ENCODE measurements around the gene MCU. TPM values are rescaled to one million over a fixed set of nuclear protein-coding genes. Genes with fewer than 3 reads are reported as not detected.

Gene MCU, protein sequence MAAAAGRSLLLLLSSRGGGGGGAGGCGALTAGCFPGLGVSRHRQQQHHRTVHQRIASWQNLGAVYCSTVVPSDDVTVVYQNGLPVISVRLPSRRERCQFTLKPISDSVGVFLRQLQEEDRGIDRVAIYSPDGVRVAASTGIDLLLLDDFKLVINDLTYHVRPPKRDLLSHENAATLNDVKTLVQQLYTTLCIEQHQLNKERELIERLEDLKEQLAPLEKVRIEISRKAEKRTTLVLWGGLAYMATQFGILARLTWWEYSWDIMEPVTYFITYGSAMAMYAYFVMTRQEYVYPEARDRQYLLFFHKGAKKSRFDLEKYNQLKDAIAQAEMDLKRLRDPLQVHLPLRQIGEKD
- total RNA-seq (2021; fragmentation: NEBNext Ultra II Directional; extraction: Animal tissue kit (Norgen Biotek cat#: 25700)) (45.9 and 51.6 TPM in 2 replicates), polyA plus RNA-seq (2011; rRNA removed) (41.9 and 62.2 TPM in 2 replicates), polyA minus RNA-seq (2011; rRNA and poly(A)+ RNA removed) (148 and 197 TPM in 2 replicates)
- 50.9 TPM for polyA plus RNA-seq (2011; cell fraction: cytosol; rRNA removed)
- 60.5 TPM for polyA plus RNA-seq (2011; cell fraction: nucleus; rRNA removed)
- polyA plus RNA-seq (2012, experiment 1 of 2), result 30.6 to 46.8 TPM (median 35.0 TPM) in 4 replicates
- polyA plus RNA-seq (2012, experiment 2 of 2), result 23.7 TPM
- 34.6 TPM for polyA plus RNA-seq (2013, experiment 1 of 2)
- polyA plus RNA-seq (2013, experiment 2 of 2), result 35.5 TPM
- 40.1 TPM for polyA minus RNA-seq (2011; cell fraction: cytosol; rRNA and poly(A)+ RNA removed)
- 51.1 TPM for polyA minus RNA-seq (2011; cell fraction: nucleus; rRNA and poly(A)+ RNA removed)
- long read RNA-seq, experiment 1, transcript MCU-202 (8 exons, 2,949 nt), result major isoform, 23 of 52 reads
- long read RNA-seq, experiment 1, partial matches to known transcripts, result 3 of 52 reads
- long read RNA-seq, experiment 1, other reads (novel, unspliced or antisense), result 25 of 52 reads
- long read RNA-seq, experiment 2, partial matches to known transcripts, result 17 of 17 reads
- long read RNA-seq, experiment 2, other reads (novel, unspliced or antisense), result 0 of 17 reads

DNA sequence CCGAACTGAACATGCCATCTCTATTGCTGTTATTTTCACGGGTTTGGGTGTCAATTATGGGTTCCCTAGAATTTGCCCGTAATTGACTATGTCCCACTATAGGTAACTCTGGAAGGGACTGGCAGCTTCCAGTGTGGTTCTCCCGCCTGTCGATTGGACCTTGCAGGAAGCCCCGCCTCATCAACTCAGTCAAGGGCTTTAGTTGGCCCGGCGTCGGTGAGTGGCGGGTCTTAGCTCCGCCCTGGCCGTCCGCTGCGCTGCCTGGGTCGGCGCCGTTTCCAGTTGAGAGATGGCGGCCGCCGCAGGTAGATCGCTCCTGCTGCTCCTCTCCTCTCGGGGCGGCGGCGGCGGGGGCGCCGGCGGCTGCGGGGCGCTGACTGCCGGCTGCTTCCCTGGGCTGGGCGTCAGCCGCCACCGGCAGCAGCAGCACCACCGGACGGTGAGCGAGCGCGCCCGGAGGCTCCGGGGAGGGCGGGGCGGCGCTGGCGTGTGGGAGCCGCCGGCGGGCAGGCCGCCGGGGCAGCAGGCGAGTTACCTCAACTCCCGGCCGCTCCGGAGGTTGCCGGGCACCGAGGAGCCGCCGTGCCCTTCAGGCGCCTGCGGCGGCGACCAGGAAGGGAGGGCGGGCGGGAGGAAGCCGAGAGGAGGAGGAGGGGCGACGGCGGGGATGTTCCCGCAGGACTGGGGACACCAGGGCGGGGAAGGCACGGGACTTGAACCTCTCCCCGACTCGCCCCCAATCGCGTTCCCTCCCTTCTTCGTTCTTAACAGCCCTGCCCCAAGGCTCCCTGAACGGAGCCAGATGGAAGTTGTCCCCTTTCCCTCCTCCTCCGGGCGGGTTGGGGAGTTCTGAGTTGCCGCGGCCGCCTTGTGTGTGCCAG is at the start of gene MCU:
Gene MCU, plus strand, starts transcription at position 281 of the 881 bp plus-strand sequence. Its CDS starts 9 bp downstream, at position 290.
- H3K9me3 ChIP-seq (ENCODE audit: insufficient read depth in 2 of 2, low read depth in 1 of 2, low read length in 1 of 2), result no peaks in the 10 kb centered on the region
- peak within 1 kb of the TSS; percentile 44 for H2AFZ ChIP-seq (ENCODE audit: low read length)
- H2BK15ac ChIP-seq (ENCODE audit: low read length), result no peak within 1 kb of the TSS
- ChIA-PET POLR2A (ENCODE audit: partially characterized antibody) (interaction anchor here (0.5 to 3.3 kb wide), 46 partner anchors 8 to 511 kb away, joined by 3 to 19 read pairs (median 4); partner anchors contain the start of gene MICU1), CTCF (ENCODE audit: partially characterized antibody) (interaction anchor here (1.3 to 2.1 kb wide), 3 partner anchors 10 to 144 kb away, joined by 3 to 6 read pairs (median 5); no protein-coding TSS in a partner anchor)
- peak within 1 kb of the TSS; percentile 83 to 96 (median 90) for H3K4me3 ChIP-seq (ENCODE audit: extremely low read depth in 1 of 4, insufficient read depth in 2 of 4, low read depth in 3 of 4, low read length in 4 of 4)
- no peak within 1 kb of the TSS for H2AK5ac ChIP-seq (ENCODE audit: low read depth, low read length)
- H2BK12ac ChIP-seq (ENCODE audit: low read depth, low read length), result no peak within 1 kb of the TSS
- H3K4me1 ChIP-seq (replicated peaks in 1 of 4; ENCODE audit: control insufficient read depth in 3 of 4, insufficient read depth in 4 of 4, low read length in 3 of 4), result peaks cover 0 to 3% (median 0%) of the 10 kb centered on the region in 4 experiments; a peak in 2 of 7 replicates
- peaks cover 3% of the 10 kb centered on the region; the same call in 1 of the 2 replicates for H3K79me1 ChIP-seq (ENCODE audit: low read depth, low read length)
- no peak within 1 kb of the TSS for H3K14ac ChIP-seq (ENCODE audit: insufficient read length)
- peak within 1 kb of the TSS; percentile 68 to 100 (median 77) for H3K9ac ChIP-seq (replicated peaks in 1 of 4; ENCODE audit: extremely low read depth in 1 of 4, low read depth in 3 of 4, low read length in 3 of 4)
- FAIRE-seq (peak; percentile 97), DNase-seq (ENCODE audit: low read depth in 1 of 2, low spot score in 2 of 2) (peak; percentile 79 to 90)
- no peaks in the 10 kb centered on the region for H3K27me3 ChIP-seq (replicated peaks in 1 of 4; ENCODE audit: control insufficient read depth in 3 of 4, extremely low read depth in 1 of 4, insufficient read depth in 3 of 4, low read length in 3 of 4)
- H3K79me2 ChIP-seq (ENCODE audit: control insufficient read depth in 1 of 2, insufficient read depth in 2 of 2, low read length in 2 of 2), result peaks cover 23 to 47% of the 10 kb centered on the region in 2 experiments
- no peak within 1 kb of the TSS for H3K4ac ChIP-seq (replicated peaks; ENCODE audit: insufficient read length, low read depth, low read length)
- H3K23me2 ChIP-seq (ENCODE audit: low read depth, low read length), result peaks cover 3% of the 10 kb centered on the region; the same call in 1 of the 2 replicates
- H3K18ac ChIP-seq (ENCODE audit: extremely low read depth, low read length), result peak within 1 kb of the TSS; percentile 64; the same call in 1 of the 2 replicates
- H4K20me1 ChIP-seq (replicated peaks in 1 of 2; ENCODE audit: control insufficient read depth in 1 of 2, insufficient read depth in 2 of 2, low read length in 2 of 2), result peaks cover 3 to 8% of the 10 kb centered on the region in 2 experiments
- no peak within 1 kb of the TSS for H4K8ac ChIP-seq (ENCODE audit: extremely low read depth, insufficient read depth, low read length)
- H4K5ac ChIP-seq (ENCODE audit: insufficient read length, low read depth, low read length), result no peak within 1 kb of the TSS
- no peak within 1 kb of the TSS for H2BK5ac ChIP-seq (ENCODE audit: low read depth, low read length)
- H3K36me3 ChIP-seq (ENCODE audit: control insufficient read depth in 2 of 4, insufficient read depth in 4 of 4, low read length in 3 of 4), result no peaks in the 10 kb centered on the region
- H2BK120ac ChIP-seq (replicated peaks; ENCODE audit: low read depth, low read length), result no peak within 1 kb of the TSS
- no peak within 1 kb of the TSS for H3K56ac ChIP-seq (replicated peaks; ENCODE audit: insufficient read length, low read depth, low read length)
- H2BK20ac ChIP-seq (ENCODE audit: low read length), result no peak within 1 kb of the TSS
- H3K23ac ChIP-seq (ENCODE audit: insufficient read length), result no peak within 1 kb of the TSS
- peak within 1 kb of the TSS; percentile 69; the same call in 1 of the 2 replicates for H3K27ac ChIP-seq (ENCODE audit: low read depth, low read length)
- 0% methylated on average over 28 of the region's 83 CpGs; no CpG with 5 or more reads in 1 of the 2 experiments for WGBS, 2 experiments (ENCODE audit: extremely low coverage in 1 of 2, insufficient coverage in 1 of 2, insufficient read length in 1 of 2, insufficient replicate concordance in 2 of 2, low coverage in 1 of 2, low lambda C conversion rate in 2 of 2, missing lambda C conversion rate in 1 of 2)
- peak within 1 kb of the TSS; percentile 78 to 92 for H3K4me2 ChIP-seq (ENCODE audit: insufficient read depth in 1 of 2, low read depth in 2 of 2, low read length in 2 of 2)
- H4K91ac ChIP-seq (replicated peaks; ENCODE audit: insufficient read length, low read length), result no peak within 1 kb of the TSS
- no peak for TF ChIP-seq SRF (IDR thresholded peaks at IDR 0.05; ENCODE audit: low read depth, low read length)
- TF ChIP-seq HDAC6 (IDR thresholded peaks at IDR 0.05; ENCODE audit: low read depth, low read length), result no peak
- no peak for TF ChIP-seq SIX5 (IDR thresholded peaks at IDR 0.05; ENCODE audit: low read depth, low read length)
- TF ChIP-seq CBX5 (IDR thresholded peaks at IDR 0.05; ENCODE audit: low read depth, low read length), result no peak
- TF ChIP-seq TCF12 (IDR thresholded peaks at IDR 0.05; ENCODE audit: low read depth, low read length), result no peak
- no peak; the same call in 1 of the 2 replicates for TF ChIP-seq RBBP5 (IDR thresholded peaks at IDR 0.05; ENCODE audit: borderline replicate concordance, low read depth, low read length)
- TF ChIP-seq CHD1 (IDR thresholded peaks at IDR 0.05; ENCODE audit: low read depth, low read length), result no peak
